ENCODE results near the gene FALEC. TPM values are rescaled to one million over a fixed set of nuclear protein-coding genes. Genes with fewer than 3 reads are reported as not detected.

FALEC gene
- total RNA-seq: not detected

DNA sequence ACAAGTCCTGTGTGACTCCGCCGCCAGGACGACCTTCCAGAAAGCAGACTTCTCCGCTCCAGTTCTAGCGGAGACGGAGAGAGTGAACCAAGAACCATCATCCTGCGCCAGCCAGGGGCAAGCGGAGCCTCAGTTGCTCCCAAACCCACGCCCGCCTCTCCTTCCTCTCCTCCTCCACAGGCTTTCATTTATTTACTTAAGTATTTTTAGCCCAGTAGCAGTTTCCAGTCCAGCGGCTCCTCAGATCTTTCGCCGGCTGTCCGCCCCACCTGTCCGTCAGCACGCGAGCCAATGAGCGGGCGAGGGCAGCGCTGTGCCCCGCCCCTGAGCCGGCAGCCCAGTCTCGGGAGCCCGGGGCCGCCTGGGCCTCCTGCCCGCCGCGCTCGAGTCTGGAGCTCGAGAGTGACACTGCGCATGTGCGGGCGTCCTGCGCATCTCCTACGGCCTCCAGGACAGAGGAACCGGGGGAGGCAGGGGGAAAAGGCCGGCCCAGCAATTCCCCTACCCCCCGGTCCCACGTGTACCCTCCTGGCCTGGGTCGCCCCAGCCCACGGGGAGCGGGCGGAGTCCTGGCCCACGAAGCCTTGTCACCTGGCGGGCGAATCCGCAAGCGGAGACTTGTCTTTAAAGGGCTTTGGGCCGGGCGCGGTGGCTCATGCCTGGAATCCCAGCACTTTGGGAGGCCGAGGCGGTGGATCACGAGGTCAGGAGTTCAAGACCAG is at the start of gene FALEC:
TSS of gene FALEC (plus strand) at position 425 of the 722 bp plus-strand sequence.

DNA sequence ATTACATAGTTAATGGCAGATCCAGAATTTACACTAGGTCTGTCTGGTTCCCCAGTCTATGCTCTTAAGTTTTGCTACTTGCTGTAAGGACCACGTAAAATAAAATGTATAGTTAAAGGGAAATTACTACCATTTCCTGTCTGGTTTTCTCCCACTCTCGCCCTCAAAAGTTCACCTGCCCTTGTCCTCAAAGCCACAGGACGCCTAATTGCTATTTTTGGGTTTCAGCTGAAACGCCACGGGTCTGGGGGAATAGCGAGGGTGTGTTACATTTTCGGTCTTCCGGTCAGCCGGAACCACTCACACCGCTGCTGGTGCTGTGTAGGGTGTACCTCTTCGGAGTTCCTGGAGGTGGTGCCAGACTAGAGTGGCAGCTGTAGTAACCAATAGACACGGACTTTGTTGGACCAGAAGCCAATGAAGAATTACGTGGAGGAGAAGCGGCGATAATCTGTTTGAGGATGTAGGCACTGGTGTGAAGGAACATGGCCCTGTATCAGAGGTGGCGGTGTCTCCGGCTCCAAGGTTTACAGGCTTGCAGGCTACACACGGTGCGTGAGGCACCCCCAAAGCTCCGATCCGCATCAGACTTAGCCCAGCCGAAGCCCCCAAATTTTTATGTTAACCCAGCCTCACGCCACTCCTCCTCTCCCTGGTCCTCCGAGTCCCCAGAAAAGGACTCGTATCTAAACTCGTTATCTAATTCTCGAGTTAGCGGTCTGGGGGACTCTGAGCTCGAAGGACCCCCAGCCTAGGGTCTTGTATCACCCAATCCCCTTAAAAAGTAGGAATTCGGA is 28.4 kb upstream of the FALEC start, which contains the start of gene TARS2:
TSS of gene TARS2 (plus strand) at position 454 of the 797 bp plus-strand sequence. CDS start at position 486, 32 bp downstream.

DNA sequence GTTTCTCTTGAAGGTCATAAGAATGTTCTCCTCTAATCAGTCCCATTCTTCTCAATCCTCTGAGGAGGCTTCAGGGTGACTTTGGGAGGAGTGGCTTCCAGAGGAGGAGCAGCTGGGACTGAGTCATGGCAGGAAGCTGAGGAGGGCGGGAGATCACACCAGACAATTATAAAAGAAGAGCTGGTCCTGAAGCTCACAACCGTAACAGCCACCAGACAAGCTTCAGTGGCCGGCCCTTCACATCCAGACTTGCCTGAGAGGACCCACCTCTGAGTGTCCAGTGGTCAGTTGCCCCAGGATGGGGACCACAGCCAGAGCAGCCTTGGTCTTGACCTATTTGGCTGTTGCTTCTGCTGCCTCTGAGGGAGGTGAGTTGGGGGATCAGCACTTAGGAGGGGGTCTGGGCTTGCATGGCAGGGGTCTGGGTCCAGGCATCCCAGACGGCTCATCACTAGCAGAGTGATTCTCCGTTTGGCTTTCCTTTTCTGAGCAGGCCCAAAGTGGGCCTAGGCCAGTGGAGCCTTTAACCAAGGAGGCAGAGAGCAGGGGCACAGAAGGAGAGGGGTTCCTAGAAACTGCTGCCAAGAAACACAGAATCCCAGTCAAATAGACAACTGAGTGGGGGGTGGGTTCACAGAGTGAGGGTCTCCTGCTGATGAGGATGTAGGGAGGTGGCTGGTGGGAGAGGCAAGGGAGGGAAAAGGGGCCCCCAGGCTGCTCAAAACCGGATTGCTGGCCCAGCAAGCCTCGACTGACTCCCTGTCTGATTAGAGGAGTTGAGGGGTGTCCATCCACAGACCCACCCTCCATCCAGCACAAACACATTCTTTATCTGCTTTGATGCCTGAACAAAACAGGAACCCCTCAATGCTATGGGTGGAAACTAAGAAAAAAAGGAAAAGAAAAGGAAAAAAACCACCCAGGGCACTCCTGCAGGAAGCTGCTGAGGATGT is 7.4 kb upstream of the FALEC start, which contains the start of gene ECM1:
TSS of gene ECM1 (plus strand) at position 198 of the 953 bp plus-strand sequence. CDS start at position 299, 101 bp downstream.

DNA sequence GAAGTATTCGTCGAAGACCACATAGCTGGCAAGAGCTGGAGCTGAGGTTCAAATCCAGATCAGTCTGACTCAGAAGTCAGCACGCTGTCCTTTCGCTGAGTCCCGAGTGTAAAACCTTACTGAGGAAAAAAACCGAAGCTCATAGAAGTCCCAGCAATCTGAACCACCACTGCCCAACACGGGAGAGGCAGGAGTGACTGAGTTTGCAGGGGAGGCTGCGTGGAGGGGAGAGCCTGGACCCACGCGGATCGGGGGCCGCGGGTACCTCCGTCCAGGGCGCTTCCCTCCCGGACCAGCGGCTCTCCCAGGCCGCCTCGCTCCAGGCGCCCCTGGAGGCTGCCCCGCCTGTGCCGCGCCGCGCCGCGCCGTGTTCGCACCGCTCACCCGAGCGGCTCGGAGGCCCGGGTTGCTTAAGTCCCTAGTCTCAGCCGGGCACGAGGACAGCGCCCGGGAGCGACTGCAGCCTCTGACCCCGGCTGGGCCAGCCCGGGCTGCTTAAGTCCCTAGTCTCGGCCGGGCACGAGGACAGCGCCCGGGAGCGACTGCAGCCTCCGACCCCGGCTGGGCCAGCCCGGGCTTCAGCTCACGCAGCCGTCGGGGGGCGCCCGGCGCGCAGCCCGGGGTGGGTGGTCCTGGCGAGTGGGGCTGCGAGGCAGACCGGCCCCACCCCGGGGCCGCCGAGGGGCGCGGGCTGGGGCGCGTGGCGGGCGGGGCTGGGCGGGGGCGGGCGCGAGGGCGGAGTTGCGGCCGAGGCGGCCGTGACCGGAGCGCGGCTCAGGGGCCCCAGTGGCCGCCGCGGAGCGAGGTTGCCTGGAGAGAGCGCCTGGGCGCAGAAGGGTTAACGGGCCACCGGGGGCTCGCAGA is 33.3 kb downstream of the FALEC start, which contains the start of gene ADAMTSL4:
TSS of gene ADAMTSL4 (plus strand) at position 777 of the 864 bp plus-strand sequence. CDS start 2,881 bp downstream, outside the sequence.

DNA sequence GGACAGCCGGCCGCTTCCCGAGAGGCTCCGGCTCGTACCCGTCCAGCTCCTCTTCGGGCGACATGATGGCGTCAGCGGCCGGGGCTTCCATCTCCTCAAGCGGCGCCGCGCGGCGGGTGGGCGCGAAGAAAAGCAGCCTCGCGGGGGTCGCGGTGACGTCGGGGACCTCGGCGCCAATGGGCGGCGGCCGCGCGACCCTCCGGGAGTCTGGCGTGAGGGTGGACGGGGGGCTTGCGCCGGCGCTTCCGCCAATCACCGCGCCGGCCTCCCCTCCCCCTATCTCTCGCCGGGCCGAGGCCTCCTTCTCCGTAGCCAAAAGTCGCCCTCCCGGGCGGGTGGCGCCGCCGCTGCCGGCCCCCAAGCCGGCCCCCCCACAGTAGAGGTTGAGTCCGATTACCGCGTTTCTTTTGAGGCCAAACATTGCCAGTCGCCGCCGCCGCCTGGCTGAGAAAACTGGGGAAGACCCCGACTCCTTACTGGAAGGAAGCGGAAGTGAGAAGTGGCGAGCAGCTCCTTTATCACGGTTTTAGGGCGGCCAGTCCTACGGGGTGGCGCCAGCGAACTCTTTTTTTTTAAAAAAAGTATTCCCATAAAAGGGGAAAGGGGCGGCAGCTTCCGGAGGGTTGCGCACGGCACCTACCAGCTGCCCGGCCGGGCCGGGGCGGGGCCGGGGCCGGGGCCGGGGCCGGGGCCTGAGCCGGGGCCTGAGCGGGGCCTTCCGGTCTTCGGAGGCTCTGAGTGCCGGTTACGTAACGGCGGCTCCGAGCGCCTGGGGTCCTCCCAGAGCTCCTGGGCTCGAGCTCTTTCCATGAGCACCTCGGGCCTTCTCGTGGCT is 63.8 kb downstream of the FALEC start, which contains the start of gene MCL1:
TSS of gene MCL1 (minus strand) at position 501 of the 835 bp plus-strand sequence. CDS start at position 421, 80 bp downstream.

Small RNA genes lying within 50 kb of the gene (microRNA-seq; reads per million reads assigned to microRNA genes)
- gene MIR4257 (ENCODE audit: borderline microRNAs expressed, borderline replicate concordance): not detected
- not detected for gene MIR6878 (ENCODE audit: borderline microRNAs expressed, borderline replicate concordance)

Other genes with a start within 250 kb of the FALEC start
- gene APH1A, start 246.7 kb upstream of the FALEC start, total RNA-seq: 100 to 1,000 TPM; 140 to 146 TPM
- gene C1orf54, start 243.0 kb upstream of the FALEC start, total RNA-seq: 1 to 10 TPM; 5.7 to 6.9 TPM
- 1 to 10 TPM; 3.0 to 4.3 TPM for gene CIART, start 233.2 kb upstream of the FALEC start, total RNA-seq
- 10 to 100 TPM; 69.0 to 72.1 TPM for gene MRPS21, start 221.9 kb upstream of the FALEC start, total RNA-seq
- 10 to 100 TPM; 71.7 to 73.8 TPM for gene PRPF3, start 194.2 kb upstream of the FALEC start, total RNA-seq
- 10 to 100 TPM; 38.3 to 39.3 TPM for gene RPRD2, start 151.6 kb upstream of the FALEC start, total RNA-seq
- 10 to 100 TPM; 28.1 to 28.2 TPM for gene TARS2, start 28.3 kb upstream of the FALEC start, total RNA-seq
- gene ECM1, start 7.6 kb upstream of the FALEC start, total RNA-seq: 1 to 10 TPM in 1 of 2 experiments, under 1 TPM in 1; 0.88 to 1.1 TPM
- gene ADAMTSL4, start 33.7 kb downstream of the FALEC start, total RNA-seq: under 1 TPM; 0.14 to 0.38 TPM
- 100 to 1,000 TPM; 334 to 338 TPM for gene MCL1, start 63.9 kb downstream of the FALEC start, total RNA-seq
- gene ENSA, start 113.9 kb downstream of the FALEC start, total RNA-seq: 100 to 1,000 TPM; 185 to 189 TPM
- 10 to 100 TPM; 23.9 to 25.9 TPM for gene GOLPH3L, start 181.4 kb downstream of the FALEC start, total RNA-seq
- gene HORMAD1, start 205.1 kb downstream of the FALEC start, total RNA-seq: under 1 TPM in 1 of 2 experiments, not detected in 1; 0.17 TPM